ENCODE results near the gene FMN2.

- TF ChIP-seq, protein P1, sequence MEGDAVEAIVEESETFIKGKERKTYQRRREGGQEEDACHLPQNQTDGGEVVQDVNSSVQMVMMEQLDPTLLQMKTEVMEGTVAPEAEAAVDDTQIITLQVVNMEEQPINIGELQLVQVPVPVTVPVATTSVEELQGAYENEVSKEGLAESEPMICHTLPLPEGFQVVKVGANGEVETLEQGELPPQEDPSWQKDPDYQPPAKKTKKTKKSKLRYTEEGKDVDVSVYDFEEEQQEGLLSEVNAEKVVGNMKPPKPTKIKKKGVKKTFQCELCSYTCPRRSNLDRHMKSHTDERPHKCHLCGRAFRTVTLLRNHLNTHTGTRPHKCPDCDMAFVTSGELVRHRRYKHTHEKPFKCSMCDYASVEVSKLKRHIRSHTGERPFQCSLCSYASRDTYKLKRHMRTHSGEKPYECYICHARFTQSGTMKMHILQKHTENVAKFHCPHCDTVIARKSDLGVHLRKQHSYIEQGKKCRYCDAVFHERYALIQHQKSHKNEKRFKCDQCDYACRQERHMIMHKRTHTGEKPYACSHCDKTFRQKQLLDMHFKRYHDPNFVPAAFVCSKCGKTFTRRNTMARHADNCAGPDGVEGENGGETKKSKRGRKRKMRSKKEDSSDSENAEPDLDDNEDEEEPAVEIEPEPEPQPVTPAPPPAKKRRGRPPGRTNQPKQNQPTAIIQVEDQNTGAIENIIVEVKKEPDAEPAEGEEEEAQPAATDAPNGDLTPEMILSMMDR (IDR thresholded peaks at IDR 0.05), result no peak
- no peak for TF ChIP-seq POLR2A (IDR thresholded peaks at IDR 0.05)
Measured at GRCh38 chr1:240244968-240245628, 153.4 kb downstream of the FMN2 start.

Data from lower leg skin (tissue), 3 donors.